WTC11 (cell line): ENCODE results near the gene TMEM63B.

Experiments
- NFYB ChIP-seq: sonication (generic); formaldehyde crosslinking; conservative IDR thresholded peaks from 2 replicates; pipeline ENCODE4 v1.8.0; 2022; ENCODE audit warnings: low read depth, missing genetic modification reagents
- ZNF512 ChIP-seq: sonication (generic); formaldehyde crosslinking; IDR thresholded peaks from 2 replicates; pipeline ENCODE4 v1.8.1; 2022; ENCODE audit warnings: missing genetic modification reagents, borderline replicate concordance
- ZSCAN18 ChIP-seq: fragments of 250-450 bp; sonication (Bioruptor Pico); IDR thresholded peaks from 2 replicates; pipeline ENCODE4 v2.1.2; 2022; ENCODE audit warnings: mild to moderate bottlenecking, moderate library complexity

GRCh38 chr6:44152109-44152461 lies 24.7 kb downstream of the TMEM63B start:
- TF ChIP-seq ZSCAN18 (CRISPR knock-in tag) (no peak), ZNF512 (CRISPR knock-in tag) (no peak), NFYB (CRISPR knock-in tag) (no peak)
